Fibroblast of pulmonary artery (primary cell): Measurements from ENCODE around the gene LRRIQ3.
A peak's percentile ranks its signal among the peaks of the same experiment; 100 is the strongest.
"Not testable (repeated sequence)": the region's sequence is repeated elsewhere in the genome, so short reads cannot be mapped to it uniquely, and the experiment has no call there.

Experiments used
- DNase-seq: peaks from one replicate; pipeline ENCODE4 v3.0.0-alpha.2; 2010; ENCODE audit warnings: low read depth
- H3K4me3 ChIP-seq: replicated peaks from 2 replicates; pipeline ENCODE4 v1.5.1; 2011; ENCODE audit warnings: low read depth, mild to moderate bottlenecking, control low read depth, low read length, moderate library complexity
- TF ChIP-seq, protein P1 (sequence below): IDR thresholded peaks from 2 replicates; pipeline ENCODE4 v1.5.1; 2011; ENCODE audit warnings: mild to moderate bottlenecking, control low read depth, low read length, inconsistent platforms; ENCODE audit errors: missing control alignments

Gene LRRIQ3

DNA sequence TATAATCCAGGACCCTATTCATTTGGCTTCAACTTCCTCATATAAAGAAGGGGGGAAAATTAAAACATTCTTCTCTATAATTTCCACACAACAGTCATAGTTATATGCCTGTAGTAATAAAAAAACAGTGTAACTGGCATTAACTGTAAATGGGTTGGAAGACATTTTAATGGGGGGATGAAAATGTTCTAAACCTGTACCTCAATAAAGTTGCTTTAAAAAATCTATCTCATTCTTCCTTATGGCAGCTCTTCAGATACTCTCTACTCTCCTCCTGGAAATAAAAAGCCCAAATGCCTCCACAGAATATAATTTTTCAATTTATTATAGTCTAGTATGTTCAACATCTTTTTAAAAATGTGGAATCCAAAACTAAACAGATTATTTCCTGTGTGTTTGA is 2.6 kb downstream of the LRRIQ3 start:
- no peak for DNase-seq
- H3K4me3 ChIP-seq, result no peak overlapping the region
- TF ChIP-seq, protein P1, sequence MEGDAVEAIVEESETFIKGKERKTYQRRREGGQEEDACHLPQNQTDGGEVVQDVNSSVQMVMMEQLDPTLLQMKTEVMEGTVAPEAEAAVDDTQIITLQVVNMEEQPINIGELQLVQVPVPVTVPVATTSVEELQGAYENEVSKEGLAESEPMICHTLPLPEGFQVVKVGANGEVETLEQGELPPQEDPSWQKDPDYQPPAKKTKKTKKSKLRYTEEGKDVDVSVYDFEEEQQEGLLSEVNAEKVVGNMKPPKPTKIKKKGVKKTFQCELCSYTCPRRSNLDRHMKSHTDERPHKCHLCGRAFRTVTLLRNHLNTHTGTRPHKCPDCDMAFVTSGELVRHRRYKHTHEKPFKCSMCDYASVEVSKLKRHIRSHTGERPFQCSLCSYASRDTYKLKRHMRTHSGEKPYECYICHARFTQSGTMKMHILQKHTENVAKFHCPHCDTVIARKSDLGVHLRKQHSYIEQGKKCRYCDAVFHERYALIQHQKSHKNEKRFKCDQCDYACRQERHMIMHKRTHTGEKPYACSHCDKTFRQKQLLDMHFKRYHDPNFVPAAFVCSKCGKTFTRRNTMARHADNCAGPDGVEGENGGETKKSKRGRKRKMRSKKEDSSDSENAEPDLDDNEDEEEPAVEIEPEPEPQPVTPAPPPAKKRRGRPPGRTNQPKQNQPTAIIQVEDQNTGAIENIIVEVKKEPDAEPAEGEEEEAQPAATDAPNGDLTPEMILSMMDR, result no peak

DNA sequence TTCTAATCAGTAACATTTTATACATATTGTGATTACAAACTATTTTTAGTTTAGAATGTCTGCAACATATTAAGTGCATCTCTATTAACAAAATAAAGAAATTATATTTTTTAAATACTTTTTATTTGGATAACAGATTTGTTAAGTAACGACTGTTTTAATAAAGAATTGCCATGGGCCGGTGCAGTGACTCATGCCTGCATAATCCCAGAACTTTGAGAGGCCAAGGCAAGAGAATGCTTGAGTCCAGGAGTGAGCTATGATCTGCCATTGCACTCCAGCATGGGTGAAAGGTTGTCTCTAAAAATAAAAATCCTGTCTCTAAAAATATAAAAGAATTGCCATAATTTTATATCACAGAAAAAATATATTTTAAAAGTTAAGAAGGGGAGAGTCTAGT is 4.1 kb downstream of the LRRIQ3 start:
- no peak overlapping the region for H3K4me3 ChIP-seq
- TF ChIP-seq, protein P1, result no peak
- peak; percentile 35 for DNase-seq

DNA sequence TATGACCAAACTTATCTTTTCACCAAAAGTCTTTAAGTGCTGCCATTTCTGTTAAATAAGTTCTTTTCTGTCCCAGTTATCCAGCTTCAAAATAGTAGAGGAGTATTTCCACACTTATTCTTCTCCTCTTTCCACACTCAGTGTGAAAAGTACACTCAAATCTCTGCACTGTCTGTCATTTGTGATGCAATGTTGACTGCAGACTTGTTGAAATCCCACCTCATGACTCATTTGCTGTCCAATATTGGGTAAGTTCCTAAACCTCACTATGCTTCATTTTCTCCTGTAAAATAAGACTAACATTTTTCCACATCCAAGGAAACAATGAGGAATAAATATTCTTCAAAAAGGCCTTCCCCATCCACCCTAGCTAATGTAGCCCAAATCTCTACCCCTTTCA is 17.5 kb downstream of the LRRIQ3 start:
- DNase-seq, result peak; percentile 41
- TF ChIP-seq, protein P1, result no peak
- no peak overlapping the region for H3K4me3 ChIP-seq

DNA sequence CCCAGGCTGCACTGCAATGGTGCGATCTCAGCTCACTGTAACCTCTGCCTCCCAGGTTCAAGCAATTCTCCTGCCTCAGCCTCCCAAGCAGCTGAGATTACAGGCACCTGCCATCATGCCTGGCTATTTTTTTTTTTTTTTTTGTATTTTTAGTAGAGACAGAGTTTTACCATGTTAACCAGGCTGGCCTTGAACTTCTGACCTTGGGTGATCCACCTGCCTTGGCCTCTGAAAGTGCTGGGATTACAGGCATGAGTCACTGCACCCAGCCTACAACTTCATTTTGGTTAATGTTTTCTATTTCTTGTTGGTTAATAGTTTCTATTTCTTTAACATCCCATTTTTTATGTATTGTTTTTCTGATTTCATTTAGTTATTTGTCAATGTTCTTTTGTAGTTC is 23.6 kb downstream of the LRRIQ3 start:
- DNase-seq, H3K4me3 ChIP-seq: not testable (repeated sequence)

DNA sequence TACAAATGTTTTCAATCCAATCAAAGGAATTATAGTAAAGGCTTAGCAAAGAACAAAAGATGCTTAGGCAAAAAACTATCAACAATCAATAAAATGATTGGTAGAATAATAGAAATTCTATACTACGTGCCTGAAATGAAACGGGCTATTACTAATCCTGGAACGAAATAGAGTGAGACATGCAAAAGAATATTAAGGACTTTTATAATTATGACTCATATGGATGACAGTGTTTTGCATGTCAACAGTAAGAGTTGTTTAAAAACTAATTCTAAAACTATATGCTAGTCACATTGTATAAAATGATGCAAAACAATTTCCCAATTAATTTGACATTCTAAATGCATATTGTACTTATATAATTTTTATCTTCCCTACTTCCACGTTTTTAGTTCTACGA is 35.6 kb downstream of the LRRIQ3 start:
- TF ChIP-seq, protein P1, result no peak
- no peak overlapping the region for H3K4me3 ChIP-seq
- no peak for DNase-seq

DNA sequence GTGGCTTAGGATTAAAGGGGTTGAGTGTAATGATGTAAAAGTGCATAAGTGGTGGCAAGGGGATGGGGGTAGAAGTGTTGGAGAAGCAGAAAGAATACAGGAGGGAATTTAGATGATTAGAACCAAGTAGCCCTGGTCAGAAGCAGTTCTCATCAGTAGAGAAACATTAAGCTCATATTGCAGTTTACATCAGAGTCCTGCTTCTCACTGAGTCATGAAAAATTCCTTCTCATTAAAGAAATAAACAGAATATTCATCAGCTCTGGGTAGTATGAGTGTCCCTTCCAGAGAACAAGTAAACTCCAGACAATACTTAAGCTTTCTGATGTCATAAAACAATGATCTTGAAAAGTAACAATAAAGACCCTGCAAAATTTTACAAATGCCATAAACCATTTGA is 36.5 kb downstream of the LRRIQ3 start:
- H3K4me3 ChIP-seq, result no peak overlapping the region
- TF ChIP-seq, protein P1, result no peak
- no peak for DNase-seq

DNA sequence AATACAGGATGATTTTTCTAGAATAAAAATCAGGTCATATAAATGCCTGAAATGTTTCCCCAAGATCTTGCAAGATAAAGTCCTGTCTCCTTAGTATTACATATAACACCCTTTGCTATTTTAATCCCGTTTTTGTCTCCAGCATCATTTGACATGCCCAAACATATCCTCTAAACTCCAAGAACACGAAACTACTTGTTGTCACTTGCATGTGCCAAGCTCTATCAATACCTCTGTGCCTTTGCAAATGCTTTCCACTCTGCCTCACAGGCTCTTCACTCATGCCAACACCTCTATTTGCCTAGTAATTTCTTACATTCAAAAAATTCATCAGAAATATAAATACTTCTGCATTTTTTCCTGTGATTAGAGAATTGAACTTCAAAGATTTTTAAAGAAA is 37.9 kb downstream of the LRRIQ3 start:
- TF ChIP-seq, protein P1, result no peak
- DNase-seq, result no peak

DNA sequence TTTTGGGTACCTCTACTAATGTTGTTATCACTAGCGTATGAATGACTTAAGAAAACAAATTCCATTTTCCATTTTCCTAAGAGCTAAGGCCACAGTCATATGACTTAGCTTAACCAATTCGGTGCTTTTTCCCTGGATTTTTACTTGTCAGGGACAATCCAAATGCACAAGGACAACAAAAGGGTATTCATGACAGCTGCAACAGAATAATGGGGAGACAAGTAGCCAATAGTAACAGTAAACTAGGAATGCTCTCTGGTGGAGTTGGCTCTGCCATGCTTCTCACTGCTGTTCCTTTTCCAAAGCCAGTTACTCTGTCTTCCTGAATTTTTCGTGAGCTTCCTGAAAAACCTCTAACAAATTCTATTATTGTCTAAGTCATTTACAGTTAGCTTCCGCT is 52.9 kb downstream of the LRRIQ3 start:
- TF ChIP-seq, protein P1, result no peak
- no peak overlapping the region for H3K4me3 ChIP-seq
- DNase-seq, result no peak

More for the DNA sequence above, 37.9 kb downstream of the LRRIQ3 start:
- H3K4me3 ChIP-seq, result no peak overlapping the region

DNA sequence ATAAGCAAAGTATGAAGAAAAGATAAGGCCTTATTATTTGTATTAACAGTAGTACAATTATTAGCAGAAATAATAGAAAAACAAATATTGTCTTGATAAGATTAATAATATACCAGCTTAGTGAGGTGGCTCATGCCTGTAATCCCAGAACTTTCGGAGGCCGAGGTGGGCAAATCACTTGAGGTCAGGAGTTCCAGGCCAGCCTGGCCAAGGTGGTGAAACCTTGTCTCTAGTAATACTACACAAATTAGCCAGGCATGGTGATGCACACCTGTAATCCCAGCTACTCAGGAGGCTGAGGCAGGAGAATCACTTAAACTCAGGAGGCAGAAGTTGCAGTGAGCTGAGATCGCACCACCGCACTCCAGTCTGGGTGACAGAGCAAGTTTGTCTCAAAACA is 80.6 kb downstream of the LRRIQ3 start:
- not testable (repeated sequence) for DNase-seq, H3K4me3 ChIP-seq
